Transverse colon (tissue), 4 donors: ENCODE data around the gene NCKAP5. TPM values are rescaled to one million over a fixed set of nuclear protein-coding genes. Genes with fewer than 3 reads are reported as not detected.

Source experiments
- DNase-seq: peaks from one replicate; pipeline ENCODE4 v3.0.0-alpha.2; 2019
- H3K27ac ChIP-seq, 4 donors: fragments of 200-600 bp; sonication (generic); 2 replicates each; pipeline ENCODE4 v1.5.1; 2016 to 2018; ENCODE audit warnings: inconsistent platforms in 4 of 4
- H3K27me3 ChIP-seq: fragments of 200-600 bp; sonication (generic); 2 replicates; pipeline ENCODE4 v1.5.1; 2017; ENCODE audit warnings: inconsistent platforms
- H3K36me3 ChIP-seq, 4 donors: fragments of 200-600 bp; sonication (generic); 2 replicates each; pipeline ENCODE4 v1.5.1; 2017 to 2019; ENCODE audit warnings: inconsistent platforms in 4 of 4
- H3K4me1 ChIP-seq, 4 donors: fragments of 200-600 bp; sonication (generic); 2 replicates each; pipeline ENCODE4 v1.5.1; 2017 to 2020; ENCODE audit warnings: inconsistent platforms in 4 of 4
- H3K4me3 ChIP-seq, 4 donors: fragments of 200-600 bp; sonication (generic); 1 replicate in 1 of 4; 2 replicates in 3 of 4; pipeline versions ENCODE4 v1.5.1 to v1.6.1; 2017 to 2019; ENCODE audit warnings: inconsistent platforms in 4 of 4
- H3K9me3 ChIP-seq, 2 donors: fragments of 200-600 bp; sonication (generic); 2 replicates each; pipeline ENCODE4 v1.5.1; 2017 to 2019; ENCODE audit warnings: inconsistent platforms in 2 of 2
- CTCF ChIP-seq, 5 experiments: fragments of 200-600 bp in 3 of 5; fragments of 450-650 bp in 2 of 5; sonication (generic) in 3 of 5; IDR thresholded peaks; 1 replicate in 2 of 5; 2 replicates in 3 of 5; pipeline ENCODE4 v1.5.1; 2016 to 2017; ENCODE audit warnings: antibody characterized with exemption in 5 of 5, inconsistent platforms in 3 of 5, mild to moderate bottlenecking in 2 of 5, moderate library complexity in 1 of 5
- EP300 ChIP-seq: sonication (generic); formaldehyde crosslinking; IDR thresholded peaks from one replicate; pipeline ENCODE4 v1.6.1; 2017; ENCODE audit warnings: antibody characterized with exemption, low read depth
- POLR2A ChIP-seq: fragments of 450-650 bp; IDR thresholded peaks from one replicate; pipeline ENCODE4 v1.6.1; 2016; ENCODE audit warnings: antibody characterized with exemption, mild to moderate bottlenecking, moderate library complexity
- POLR2AphosphoS5 ChIP-seq, 3 donors: sonication (generic); formaldehyde crosslinking; IDR thresholded peaks; one replicate each; pipeline ENCODE4 v1.6.1; 2016; ENCODE audit warnings: antibody characterized with exemption in 3 of 3
- WGBS, 2 donors: methylation state at CpG; one replicate each; pipeline ENCODE4 v1.1.5; 2018; ENCODE audit warnings: low coverage in 1 of 2; 5-methylcytosine and 5-hydroxymethylcytosine counted together
- in situ Hi-C, 4 donors: fragments of 200-750 bp; cut with MboI; loops; one replicate each; pipeline versions ENCODE4 v1.15.0 to v1.15.1; 2017; ENCODE audit warnings: low sequenced_read_pairs in 3 of 4, low pct_ligation_motif_present in 1 of 4, low pct_unique_long_range_greater_than_20kb in 1 of 4
- intact Hi-C: fragments of 100-400 bp; cut with DNase I; formaldehyde crosslinking; loops from one replicate; pipeline ENCODE4 v1.15.1; 2023; ENCODE audit warnings: low total_unique reads
- total RNA-seq, 4 donors: library from RNA; depleted of rRNA; stranded (reverse); fragments of >200 nt; gene quantifications; one replicate each; pipeline ENCODE4 v1.1.0, GENCODE V29; 2016

Gene NCKAP5
- total RNA-seq, 4 donors from 2014 or later = 1.1 to 10.9 (median 5.0) TPM

GRCh38 chr2:132751836-132752235 lies 816.4 kb downstream of the NCKAP5 start:
- H3K9me3 ChIP-seq = no peaks in the 10 kb centered on the region
- no peak overlapping the region for H3K27ac ChIP-seq
- intact Hi-C loops = no loop called here
- in situ Hi-C loops = no loop called here
- no peak for DNase-seq
- H3K4me3 ChIP-seq = no peak overlapping the region
- no peaks in the 10 kb centered on the region for H3K4me1 ChIP-seq
- TF ChIP-seq POLR2A (no peak), EP300 (no peak)
- no peaks in the 10 kb centered on the region for H3K36me3 ChIP-seq
- H3K27me3 ChIP-seq = no peaks in the 10 kb centered on the region

GRCh38 chr2:132750606-132751005 lies 817.7 kb downstream of the NCKAP5 start:
- Histone ChIP-seq H3K27me3 (no peaks in the 10 kb centered on the region), H3K4me1 (no peaks in the 10 kb centered on the region), H3K27ac (no peak overlapping the region), H3K36me3 (no peaks in the 10 kb centered on the region), H3K9me3 (no peaks in the 10 kb centered on the region), H3K4me3 (no peak overlapping the region)
- no peak for DNase-seq
- intact Hi-C loops = no loop called here
- in situ Hi-C loops = no loop called here
- TF ChIP-seq POLR2A (no peak), POLR2AphosphoS5 (IDR thresholded peaks at IDR 0.05) (no peak), EP300 (no peak), CTCF (IDR thresholded peaks at IDR 0.05) (no peak)

GRCh38 chr2:132747046-132747445 lies 821.2 kb downstream of the NCKAP5 start:
- in situ Hi-C loops = no loop called here
- 58 to 80% methylated on average over 2 of the region's 2 CpGs for WGBS, 2 donors
- no peaks in the 10 kb centered on the region for H3K4me1 ChIP-seq

GRCh38 chr2:132741754-132742153 lies 826.5 kb downstream of the NCKAP5 start:
- DNase-seq = no peak
- no peak overlapping the region for H3K27ac ChIP-seq
- H3K36me3 ChIP-seq = no peaks in the 10 kb centered on the region
- H3K27me3 ChIP-seq = no peaks in the 10 kb centered on the region
- TF ChIP-seq POLR2AphosphoS5 (IDR thresholded peaks at IDR 0.05) (no peak), CTCF (IDR thresholded peaks at IDR 0.05) (no peak), EP300 (no peak), POLR2A (no peak)
- 88 to 91% methylated on average over 3 of the region's 3 CpGs for WGBS, 2 donors
- in situ Hi-C loops = no loop called here
- intact Hi-C loops = no loop called here
- no peaks in the 10 kb centered on the region for H3K4me1 ChIP-seq
- no peak overlapping the region for H3K4me3 ChIP-seq
- H3K9me3 ChIP-seq = no peaks in the 10 kb centered on the region

More at GRCh38 chr2:132747046-132747445, 821.2 kb downstream of the NCKAP5 start:
- Histone ChIP-seq H3K27ac (no peak overlapping the region), H3K27me3 (no peaks in the 10 kb centered on the region), H3K9me3 (no peaks in the 10 kb centered on the region), H3K36me3 (no peaks in the 10 kb centered on the region), H3K4me3 (no peak overlapping the region)
- TF ChIP-seq POLR2AphosphoS5 (IDR thresholded peaks at IDR 0.05) (no peak), POLR2A (no peak)
- intact Hi-C loops = no loop called here
- DNase-seq = no peak

GRCh38 chr2:132740081-132740720 lies 828.1 kb downstream of the NCKAP5 start:
- no peaks in the 10 kb centered on the region for H3K9me3 ChIP-seq
- no peaks in the 10 kb centered on the region for H3K36me3 ChIP-seq
- H3K27me3 ChIP-seq = no peaks in the 10 kb centered on the region
- intact Hi-C loops = no loop called here
- in situ Hi-C loops = no loop called here
- no peak for TF ChIP-seq EP300
- no peak for TF ChIP-seq POLR2AphosphoS5 (IDR thresholded peaks at IDR 0.05)
- no peak for TF ChIP-seq POLR2A
- TF ChIP-seq CTCF (IDR thresholded peaks at IDR 0.05) = no peak
- H3K4me3 ChIP-seq = no peak overlapping the region
- no peak overlapping the region for H3K27ac ChIP-seq
- DNase-seq = no peak
- no peaks in the 10 kb centered on the region for H3K4me1 ChIP-seq
